ENCODE results near the gene TOM1L2. TPM values are rescaled to one million over a fixed set of nuclear protein-coding genes. Genes with fewer than 3 reads are reported as not detected.

TOM1L2 gene
- total RNA-seq, 1 experiment from 2014 or later = 24.1 TPM

GRCh38 chr17:17848311-17849082 lies 123.7 kb downstream of the TOM1L2 start:
- H3K27me3 ChIP-seq (ENCODE audit: insufficient read depth, low read length) = no peaks in the 10 kb centered on the region
- no peak overlapping the region for H2AFZ ChIP-seq (ENCODE audit: low read depth, low read length, poor library complexity, severe bottlenecking)
- intact Hi-C loops (cut with micrococcal nuclease) = no loop called here
- ChIA-PET CTCF (no interaction called here), RAD21 (ENCODE audit: low non-redundant PET in 1 of 2, low total read pairs in 2 of 2, uncharacterized antibody in 2 of 2, unreplicated experiment in 2 of 2) (interaction anchor here in 1 of 2 experiments (1.0 kb wide), 1 partner anchor 8 kb away, joined by 3 read pairs; no protein-coding TSS in a partner anchor), POLR2A (interaction anchor here (0.6 to 3.3 kb wide), 4 partner anchors 8 to 12 kb away, joined by 3 to 17 read pairs (median 12); partner anchors contain the start of gene SREBF1)
- H4K20me1 ChIP-seq (ENCODE audit: insufficient read depth) = no peaks in the 10 kb centered on the region
- H3K27ac ChIP-seq (ENCODE audit: low read depth, low read length) = peak overlapping the region; percentile 80
- no TSS peak for BruUV-seq (replicated peaks)
- ATAC-seq (no peak), DNase-seq (ENCODE audit: low read depth, low spot score) (no peak)
- no peaks in the 10 kb centered on the region for H3K36me3 ChIP-seq (ENCODE audit: control insufficient read depth in 1 of 2, insufficient read depth in 2 of 2, low read length in 2 of 2)
- H3K4me1 ChIP-seq (ENCODE audit: control insufficient read depth in 1 of 2, insufficient read depth in 2 of 2, low read length in 2 of 2) = peaks cover 30 to 47% of the 10 kb centered on the region in 2 experiments
- no peaks in the 10 kb centered on the region for H3K9me3 ChIP-seq (ENCODE audit: control insufficient read depth in 1 of 2, insufficient read depth in 1 of 2, low read depth in 1 of 2, low read length in 2 of 2)
- no peak overlapping the region for H3K4me3 ChIP-seq (replicated peaks in 1 of 2; ENCODE audit: low read depth in 1 of 2, low read length in 2 of 2)
- no peak for TF ChIP-seq ATF3 (IDR thresholded peaks at IDR 0.05)
- no peak for TF ChIP-seq EZH2 (IDR thresholded peaks at IDR 0.05)
- no peak for TF ChIP-seq FOSL1 (IDR thresholded peaks at IDR 0.05; ENCODE audit: low read depth)
- TF ChIP-seq EZH2phosphoT487 (IDR thresholded peaks at IDR 0.05; ENCODE audit: borderline replicate concordance) = no peak
- no peak for TF ChIP-seq ZNF274 (IDR thresholded peaks at IDR 0.05; ENCODE audit: low read depth, low read length)
- TF ChIP-seq SIN3A (IDR thresholded peaks at IDR 0.05; ENCODE audit: low read depth) = no peak
- no peak for TF ChIP-seq SP1 (IDR thresholded peaks at IDR 0.05; ENCODE audit: low read depth)
- TF ChIP-seq POLR2AphosphoS5 (IDR thresholded peaks at IDR 0.05; ENCODE audit: low read depth, low read length) = no peak
- peak overlapping the region; percentile 51 for H3K9ac ChIP-seq (ENCODE audit: low read length)
- H3K9me2 ChIP-seq (ENCODE audit: insufficient read depth) = no peaks in the 10 kb centered on the region
- H3K4me2 ChIP-seq (ENCODE audit: low read length) = peak overlapping the region; percentile 58
- H3K79me2 ChIP-seq (ENCODE audit: insufficient read depth, low read length) = no peaks in the 10 kb centered on the region

- Histone ChIP-seq H3K9ac (ENCODE audit: low read length) (no peak overlapping the region), H3K4me1 (ENCODE audit: control insufficient read depth in 1 of 2, insufficient read depth in 2 of 2, low read length in 2 of 2) (peaks cover 34 to 47% of the 10 kb centered on the region in 2 experiments), H2AFZ (ENCODE audit: low read depth, low read length, poor library complexity, severe bottlenecking) (no peak overlapping the region), H3K9me3 (ENCODE audit: control insufficient read depth in 1 of 2, insufficient read depth in 1 of 2, low read depth in 1 of 2, low read length in 2 of 2) (no peaks in the 10 kb centered on the region), H3K27ac (ENCODE audit: low read depth, low read length) (no peak overlapping the region; the same call in 1 of the 2 replicates), H3K4me2 (ENCODE audit: low read length) (no peak overlapping the region), H3K27me3 (ENCODE audit: insufficient read depth, low read length) (no peaks in the 10 kb centered on the region), H3K36me3 (ENCODE audit: control insufficient read depth in 1 of 2, insufficient read depth in 2 of 2, low read length in 2 of 2) (no peaks in the 10 kb centered on the region), H3K4me3 (replicated peaks in 1 of 2; ENCODE audit: low read depth in 1 of 2, low read length in 2 of 2) (no peak overlapping the region), H3K79me2 (ENCODE audit: insufficient read depth, low read length) (no peaks in the 10 kb centered on the region), H4K20me1 (ENCODE audit: insufficient read depth) (no peaks in the 10 kb centered on the region), H3K9me2 (ENCODE audit: insufficient read depth) (no peaks in the 10 kb centered on the region)
- no TSS peak for BruUV-seq (replicated peaks)
- TF ChIP-seq ZNF274 (IDR thresholded peaks at IDR 0.05; ENCODE audit: low read depth, low read length) = no peak
- no peak for TF ChIP-seq ZFX (IDR thresholded peaks at IDR 0.05)
- no peak for TF ChIP-seq MAX (IDR thresholded peaks at IDR 0.05)
- no peak for TF ChIP-seq ZBTB33 (IDR thresholded peaks at IDR 0.05; ENCODE audit: extremely low read depth, insufficient replicate concordance, low read length)
- no peak for TF ChIP-seq RAD21 (IDR thresholded peaks at IDR 0.05; ENCODE audit: low read depth)
- no peak for TF ChIP-seq SIN3A (IDR thresholded peaks at IDR 0.05; ENCODE audit: low read depth)
- no peak for TF ChIP-seq SP1 (IDR thresholded peaks at IDR 0.05; ENCODE audit: low read depth)
- TF ChIP-seq CBX3 (IDR thresholded peaks at IDR 0.05; ENCODE audit: low read depth) = no peak
- no peak for TF ChIP-seq CTCF (IDR thresholded peaks at IDR 0.05 in 2 of 3, conservative IDR thresholded peaks at IDR 0.05 in 1 of 3; ENCODE audit: borderline replicate concordance in 1 of 3, insufficient read depth in 1 of 3, low read depth in 2 of 3, low read length in 2 of 3)
- TF ChIP-seq ELF1 (IDR thresholded peaks at IDR 0.05; ENCODE audit: borderline replicate concordance, low read depth) = no peak
- no peak for ATAC-seq
- POLR2A ChIA-PET = interaction anchor here (0.6 to 3.3 kb wide), 3 partner anchors 8 to 11 kb away, joined by 3 to 17 read pairs (median 12); partner anchors contain the start of gene SREBF1
- DNase-seq (ENCODE audit: low read depth, low spot score) = no peak
- CTCF ChIA-PET = no interaction called here
- RAD21 ChIA-PET (ENCODE audit: low non-redundant PET in 1 of 2, low total read pairs in 2 of 2, uncharacterized antibody in 2 of 2, unreplicated experiment in 2 of 2) = no interaction called here
- intact Hi-C loops (cut with micrococcal nuclease) = no loop called here
Measured at GRCh38 chr17:17847726-17848125, 124.5 kb downstream of the TOM1L2 start.
